ENCODE data around the gene TENM3.

The TENM3 gene

DNA sequence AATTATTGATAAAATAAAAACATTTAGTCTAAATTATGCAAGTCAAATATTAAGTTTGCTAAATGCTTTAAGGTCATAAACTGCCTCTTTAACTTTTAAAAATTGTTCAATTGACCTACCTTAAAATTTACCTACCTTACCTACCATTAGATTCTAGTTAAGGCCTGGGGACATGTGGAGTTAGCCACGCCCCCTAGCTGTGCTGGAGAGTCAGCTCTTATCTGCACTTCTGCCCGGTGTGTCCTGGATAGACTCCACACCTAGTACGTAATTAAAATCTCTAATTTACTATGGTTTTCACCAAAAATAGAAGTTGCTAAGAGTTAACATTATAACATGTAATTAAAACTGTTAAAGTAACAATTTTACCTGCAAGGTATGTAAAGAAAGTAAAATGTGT lies 22.7 kb downstream of the TENM3 start:
- no peak overlapping the region for H3K4me3 ChIP-seq (replicated peaks in 1 of 2; ENCODE audit: low read depth in 2 of 2, low read length in 2 of 2)
- no peak for DNase-seq (ENCODE audit: low read depth in 2 of 2)
- TF ChIP-seq, protein P1, sequence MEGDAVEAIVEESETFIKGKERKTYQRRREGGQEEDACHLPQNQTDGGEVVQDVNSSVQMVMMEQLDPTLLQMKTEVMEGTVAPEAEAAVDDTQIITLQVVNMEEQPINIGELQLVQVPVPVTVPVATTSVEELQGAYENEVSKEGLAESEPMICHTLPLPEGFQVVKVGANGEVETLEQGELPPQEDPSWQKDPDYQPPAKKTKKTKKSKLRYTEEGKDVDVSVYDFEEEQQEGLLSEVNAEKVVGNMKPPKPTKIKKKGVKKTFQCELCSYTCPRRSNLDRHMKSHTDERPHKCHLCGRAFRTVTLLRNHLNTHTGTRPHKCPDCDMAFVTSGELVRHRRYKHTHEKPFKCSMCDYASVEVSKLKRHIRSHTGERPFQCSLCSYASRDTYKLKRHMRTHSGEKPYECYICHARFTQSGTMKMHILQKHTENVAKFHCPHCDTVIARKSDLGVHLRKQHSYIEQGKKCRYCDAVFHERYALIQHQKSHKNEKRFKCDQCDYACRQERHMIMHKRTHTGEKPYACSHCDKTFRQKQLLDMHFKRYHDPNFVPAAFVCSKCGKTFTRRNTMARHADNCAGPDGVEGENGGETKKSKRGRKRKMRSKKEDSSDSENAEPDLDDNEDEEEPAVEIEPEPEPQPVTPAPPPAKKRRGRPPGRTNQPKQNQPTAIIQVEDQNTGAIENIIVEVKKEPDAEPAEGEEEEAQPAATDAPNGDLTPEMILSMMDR (IDR thresholded peaks at IDR 0.05; ENCODE audit: low read depth, low read length) = no peak

DNA sequence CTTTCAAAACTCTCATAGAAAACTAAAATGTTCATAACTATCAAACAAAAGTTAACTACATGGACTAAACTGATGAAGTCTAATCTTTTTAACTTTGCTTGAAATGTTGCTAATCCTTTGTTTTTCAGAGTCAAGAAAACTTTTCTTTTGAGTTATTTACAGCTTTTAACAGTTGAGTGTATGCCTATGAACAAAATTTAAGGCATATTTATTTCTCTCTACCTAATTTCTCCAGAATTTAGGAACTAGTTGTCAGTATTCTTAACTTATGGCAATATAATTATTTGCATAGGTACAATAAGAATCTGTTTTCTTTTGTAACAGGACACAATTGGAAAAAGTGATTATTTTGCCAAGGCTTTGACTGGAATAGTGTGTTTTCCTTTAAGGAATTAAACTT lies 23.8 kb downstream of the TENM3 start:
- TF ChIP-seq, protein P1 (IDR thresholded peaks at IDR 0.05; ENCODE audit: low read depth, low read length) = no peak
- H3K4me3 ChIP-seq (replicated peaks in 1 of 2; ENCODE audit: low read depth in 2 of 2, low read length in 2 of 2) = no peak overlapping the region
- no peak for DNase-seq (ENCODE audit: low read depth in 2 of 2)

DNA sequence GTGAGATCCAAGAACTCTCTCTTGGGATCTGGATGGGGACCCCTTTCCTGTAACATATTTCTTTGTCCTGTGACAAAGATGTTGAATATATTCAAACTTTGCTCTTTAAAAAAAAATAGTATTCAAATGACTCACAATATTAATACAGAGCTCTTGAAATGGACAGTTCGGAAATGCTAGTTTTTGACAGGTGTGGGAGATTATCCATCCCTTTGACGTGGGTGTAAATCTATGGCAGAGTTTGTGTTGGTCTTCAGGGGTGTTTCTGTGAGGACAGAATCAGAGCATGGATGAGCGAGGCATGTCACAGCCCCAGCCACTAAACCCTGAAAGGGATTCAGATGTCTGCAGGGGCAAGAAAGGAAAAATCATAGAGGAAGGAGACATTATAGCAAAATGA lies 25.8 kb downstream of the TENM3 start:
- TF ChIP-seq, protein P1 (IDR thresholded peaks at IDR 0.05; ENCODE audit: low read depth, low read length) = no peak
- no peak overlapping the region for H3K4me3 ChIP-seq (replicated peaks in 1 of 2; ENCODE audit: low read depth in 2 of 2, low read length in 2 of 2)
- no peak for DNase-seq (ENCODE audit: low read depth in 2 of 2)

DNA sequence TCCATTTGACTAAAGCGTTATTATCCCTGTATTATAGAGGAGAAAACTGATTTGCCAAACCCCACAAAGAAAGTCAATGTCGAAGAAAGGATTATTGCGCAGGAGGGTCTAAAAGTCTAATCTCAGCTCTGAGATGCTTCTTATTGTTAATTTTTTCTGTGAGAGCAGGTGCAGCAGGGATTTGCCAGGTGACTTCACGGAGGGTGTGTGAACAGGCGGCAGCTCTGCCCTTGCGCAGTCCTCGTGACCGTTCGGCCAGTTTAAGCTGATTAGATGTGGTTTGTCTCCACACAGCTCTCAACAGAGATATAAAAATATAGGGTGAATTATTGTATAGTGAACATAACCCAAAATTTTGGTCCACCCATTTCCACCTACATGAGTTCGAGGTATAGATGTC lies 28.5 kb downstream of the TENM3 start:
- H3K4me3 ChIP-seq (replicated peaks in 1 of 2; ENCODE audit: low read depth in 2 of 2, low read length in 2 of 2) = no peak overlapping the region
- TF ChIP-seq, protein P1 (IDR thresholded peaks at IDR 0.05; ENCODE audit: low read depth, low read length) = no peak
- DNase-seq (ENCODE audit: low read depth in 2 of 2) = no peak

DNA sequence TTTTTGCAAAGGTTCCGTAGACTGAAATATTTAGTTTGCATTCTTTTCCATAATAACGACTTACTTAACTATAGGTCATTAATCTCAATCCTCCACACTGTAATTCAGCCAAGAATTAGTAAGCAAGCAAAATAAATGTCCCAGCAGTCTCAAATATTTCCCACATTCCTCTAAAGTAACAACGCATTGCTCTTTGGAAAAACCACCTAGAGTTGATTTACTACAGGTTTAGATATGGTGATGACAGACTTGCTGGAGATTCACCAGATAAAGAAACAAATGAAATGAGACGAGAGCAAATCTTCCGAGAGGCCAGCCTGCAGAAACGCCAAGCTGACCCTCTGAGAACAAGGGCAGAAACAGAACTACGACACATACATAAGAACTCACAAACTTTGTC lies 28.9 kb downstream of the TENM3 start:
- no peak for DNase-seq (ENCODE audit: low read depth in 2 of 2)
- TF ChIP-seq, protein P1 (IDR thresholded peaks at IDR 0.05; ENCODE audit: low read depth, low read length) = no peak
- no peak overlapping the region for H3K4me3 ChIP-seq (replicated peaks in 1 of 2; ENCODE audit: low read depth in 2 of 2, low read length in 2 of 2)

DNA sequence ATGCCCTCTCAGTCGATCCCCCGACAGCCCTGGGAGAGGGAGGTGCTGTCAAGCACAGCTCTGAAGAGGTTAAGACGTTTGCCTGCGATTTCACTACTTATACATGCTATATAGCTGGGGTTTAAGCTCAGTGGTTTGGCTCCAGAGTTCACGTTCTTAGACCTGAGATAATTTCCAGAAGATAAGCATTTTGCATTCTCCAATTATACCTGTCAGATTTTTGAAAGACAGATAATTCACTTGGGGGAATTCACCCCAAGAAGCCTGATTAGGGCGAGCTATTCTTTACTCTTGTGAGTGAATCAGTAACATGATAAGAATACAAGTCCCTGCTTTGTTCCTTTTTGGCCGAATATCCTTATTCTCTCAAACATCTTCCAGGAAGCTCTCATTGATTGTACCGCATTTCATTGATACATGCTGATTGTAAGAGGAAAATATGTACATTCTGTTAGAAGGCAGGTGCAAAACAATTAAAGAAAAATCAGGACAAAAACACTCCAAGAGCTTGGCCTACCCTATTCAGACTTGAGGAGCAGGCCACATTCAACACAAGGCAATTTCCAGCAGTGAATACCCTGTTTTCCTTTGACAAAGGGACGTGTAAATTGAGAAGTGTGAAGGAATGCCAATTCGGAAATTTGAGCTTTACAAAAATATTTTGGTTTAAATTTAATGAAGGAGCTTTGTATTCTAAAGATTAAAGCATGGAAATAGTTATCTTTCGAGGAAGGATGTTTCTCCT lies 30.2 kb downstream of the TENM3 start:
- no peak overlapping the region for H3K4me3 ChIP-seq (replicated peaks in 1 of 2; ENCODE audit: low read depth in 2 of 2, low read length in 2 of 2)
- DNase-seq (ENCODE audit: low read depth in 2 of 2) = no peak
- TF ChIP-seq, protein P1 (IDR thresholded peaks at IDR 0.05; ENCODE audit: low read depth, low read length) = no peak
